Spleen (tissue), 7 donors: ENCODE data around the gene ROGDI.

Experiments
- POLR2AphosphoS5 ChIP-seq, 3 donors: sonication (generic); formaldehyde crosslinking; IDR thresholded peaks; one replicate each; pipeline ENCODE4 v1.5.1; 2017; ENCODE audit warnings: antibody characterized with exemption in 3 of 3
- TF ChIP-seq, protein P1 (sequence below), 11 experiments: fragments of 200-600 bp in 7 of 11; fragments of 450-650 bp in 4 of 11; sonication (generic) in 4 of 11; IDR thresholded peaks in 8 of 11; conservative IDR thresholded peaks in 3 of 11; 1 replicate in 7 of 11; 2 replicates in 4 of 11; pipeline versions ENCODE4 v1.4.0 to v1.8.0; 2016 to 2021; ENCODE audit warnings: antibody characterized with exemption in 11 of 11, inconsistent platforms in 4 of 11, mild to moderate bottlenecking in 1 of 11
- donor health status: DM: no; HTN: no; CAD: no; lungs with moderate emphysema.
- donor health status: DM: no; HTN: no; CAD: no.
- donor health status: DM: no; HTN: no; CAD: no.

GRCh38 chr16:4746991-4747574, 55.4 kb downstream of the ROGDI start:
- TF ChIP-seq, protein P1, sequence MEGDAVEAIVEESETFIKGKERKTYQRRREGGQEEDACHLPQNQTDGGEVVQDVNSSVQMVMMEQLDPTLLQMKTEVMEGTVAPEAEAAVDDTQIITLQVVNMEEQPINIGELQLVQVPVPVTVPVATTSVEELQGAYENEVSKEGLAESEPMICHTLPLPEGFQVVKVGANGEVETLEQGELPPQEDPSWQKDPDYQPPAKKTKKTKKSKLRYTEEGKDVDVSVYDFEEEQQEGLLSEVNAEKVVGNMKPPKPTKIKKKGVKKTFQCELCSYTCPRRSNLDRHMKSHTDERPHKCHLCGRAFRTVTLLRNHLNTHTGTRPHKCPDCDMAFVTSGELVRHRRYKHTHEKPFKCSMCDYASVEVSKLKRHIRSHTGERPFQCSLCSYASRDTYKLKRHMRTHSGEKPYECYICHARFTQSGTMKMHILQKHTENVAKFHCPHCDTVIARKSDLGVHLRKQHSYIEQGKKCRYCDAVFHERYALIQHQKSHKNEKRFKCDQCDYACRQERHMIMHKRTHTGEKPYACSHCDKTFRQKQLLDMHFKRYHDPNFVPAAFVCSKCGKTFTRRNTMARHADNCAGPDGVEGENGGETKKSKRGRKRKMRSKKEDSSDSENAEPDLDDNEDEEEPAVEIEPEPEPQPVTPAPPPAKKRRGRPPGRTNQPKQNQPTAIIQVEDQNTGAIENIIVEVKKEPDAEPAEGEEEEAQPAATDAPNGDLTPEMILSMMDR (IDR thresholded peaks at IDR 0.05 in 8 of 11, conservative IDR thresholded peaks at IDR 0.05 in 3 of 11), result no peak
- TF ChIP-seq POLR2AphosphoS5 (IDR thresholded peaks at IDR 0.05), result peak in 1 of 3 donors; percentile 69
